Caco-2 (cell line): Measurements from ENCODE around the gene TMEM43. TPM values are rescaled to one million over a fixed set of nuclear protein-coding genes. Genes with fewer than 3 reads are reported as not detected.

Source experiments
- BruUV-seq: library from RNA; stranded (reverse); fragments of 400-500 nt; replicated peaks from 2 replicates; lab custom pipeline; 2021; lab: Mats Ljungman, UMichigan
- CTCF ChIA-PET: fragments of 300-600 bp; sonication (Branson Sonifier 250); formaldehyde crosslinking; loops from one replicate; lab custom pipeline; 2022; ENCODE audit warnings: antibody characterized with exemption; lab: Charles Lee
- POLR2A ChIA-PET: fragments of 300-600 bp; sonication (Branson Sonifier 250); formaldehyde crosslinking; loops from one replicate; lab custom pipeline; 2022; ENCODE audit warnings: antibody characterized with exemption; lab: Charles Lee
- DNase-seq, 2 experiments: peaks; one replicate each; pipeline versions ENCODE4 v3.0.0 to v3.0.0-alpha.2; 2020 to 2022
- H3K27me3 ChIP-seq: replicated peaks from 2 replicates; pipeline ENCODE4 v1.6.0; 2011; ENCODE audit warnings: low read length; ENCODE audit not compliant: control insufficient read depth, insufficient read depth
- H3K36me3 ChIP-seq: 2 replicates; pipeline ENCODE4 v1.5.1; 2011; ENCODE audit warnings: low read length; ENCODE audit not compliant: control insufficient read depth, insufficient read depth
- H3K4me1 ChIP-seq: fragments of 250-450 bp; sonication (Bioruptor Pico); 2 replicates; pipeline ENCODE4 v1.5.1; 2020; ENCODE audit warnings: mild to moderate bottlenecking
- H3K4me3 ChIP-seq: 2 replicates; pipeline ENCODE4 v1.5.1; 2011; ENCODE audit warnings: low read depth, mild to moderate bottlenecking, control low read depth, low read length
- H3K9me3 ChIP-seq: fragments of 250-450 bp; sonication (Bioruptor Pico); 2 replicates; pipeline ENCODE4 v1.5.1; 2020; ENCODE audit warnings: mild to moderate bottlenecking, moderate library complexity
- H3K27ac Mint-ChIP-seq: one replicate; pipeline ENCODE4 v1.8.0; 2022; ENCODE audit warnings: mixed read lengths; ENCODE audit not compliant: unreplicated experiment
- H3K27me3 Mint-ChIP-seq: one replicate; pipeline ENCODE4 v1.8.0; 2022; ENCODE audit warnings: mixed read lengths; ENCODE audit not compliant: insufficient read depth, unreplicated experiment
- H3K36me3 Mint-ChIP-seq: one replicate; pipeline ENCODE4 v1.8.0; 2022; ENCODE audit warnings: mild to moderate bottlenecking, mixed read lengths; ENCODE audit not compliant: insufficient read depth, unreplicated experiment
- H3K4me1 Mint-ChIP-seq: one replicate; pipeline ENCODE4 v1.8.0; 2022; ENCODE audit warnings: low read depth, mixed read lengths; ENCODE audit not compliant: unreplicated experiment
- H3K4me3 Mint-ChIP-seq: one replicate; pipeline ENCODE4 v1.8.0; 2022; ENCODE audit warnings: mild to moderate bottlenecking, moderate library complexity, mixed read lengths; ENCODE audit not compliant: unreplicated experiment
- H3K9me3 Mint-ChIP-seq: one replicate; pipeline ENCODE4 v1.8.0; 2022; ENCODE audit warnings: mixed read lengths; ENCODE audit not compliant: unreplicated experiment
- intact Hi-C: fragments of 100-400 bp; cut with micrococcal nuclease; formaldehyde crosslinking; loops from one replicate; pipeline ENCODE4 v1.10.0; 2022; ENCODE audit not compliant: unreplicated experiment
- total RNA-seq: library from RNA; stranded (reverse); gene quantifications from 2 replicates; pipeline ENCODE4 v1.2.3, GENCODE V29; 2022
- TF ChIP-seq, protein P1 (sequence below), 2 experiments: fragments of 200-600 bp in 1 of 2; IDR thresholded peaks; 1 replicate in 1 of 2; 2 replicates in 1 of 2; pipeline versions ENCODE4 v1.5.1 to v1.8.0; 2011 to 2022; ENCODE audit warnings: antibody characterized with exemption in 1 of 2, control low read depth in 1 of 2, inconsistent platforms in 1 of 2, low read depth in 1 of 2, low read length in 1 of 2, mild to moderate bottlenecking in 1 of 2, moderate library complexity in 1 of 2; ENCODE audit not compliant: insufficient read depth in 1 of 2, severe bottlenecking in 1 of 2, unreplicated experiment in 1 of 2

The TMEM43 gene
- total RNA-seq, 1 experiment from 2014 or later: 35.2 TPM

DNA sequence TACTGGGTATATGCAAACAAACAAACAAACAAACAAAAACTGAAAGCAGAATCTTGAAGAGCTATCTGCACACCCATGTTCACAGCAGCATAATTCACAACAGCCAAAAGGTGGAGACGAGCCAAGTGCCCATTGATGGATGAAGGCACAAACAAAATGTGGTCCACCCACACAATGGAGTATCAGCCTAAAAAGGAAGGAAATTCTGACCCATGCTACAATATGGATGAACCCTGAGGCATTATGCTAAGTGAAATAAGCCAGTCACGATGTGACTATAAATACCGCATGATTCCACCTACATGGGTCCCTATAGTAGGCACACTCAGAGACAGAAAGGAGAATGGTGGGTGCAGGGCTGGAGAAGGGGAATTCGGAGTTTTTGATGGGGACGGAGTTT lies 29.4 kb downstream of the TMEM43 start:
- no TSS peak for BruUV-seq
- H3K4me1 Mint-ChIP-seq: no peaks in the 10 kb centered on the region
- H3K4me1 ChIP-seq: no peaks in the 10 kb centered on the region
- H3K9me3 Mint-ChIP-seq: no peaks in the 10 kb centered on the region
- TF ChIP-seq, protein P1, sequence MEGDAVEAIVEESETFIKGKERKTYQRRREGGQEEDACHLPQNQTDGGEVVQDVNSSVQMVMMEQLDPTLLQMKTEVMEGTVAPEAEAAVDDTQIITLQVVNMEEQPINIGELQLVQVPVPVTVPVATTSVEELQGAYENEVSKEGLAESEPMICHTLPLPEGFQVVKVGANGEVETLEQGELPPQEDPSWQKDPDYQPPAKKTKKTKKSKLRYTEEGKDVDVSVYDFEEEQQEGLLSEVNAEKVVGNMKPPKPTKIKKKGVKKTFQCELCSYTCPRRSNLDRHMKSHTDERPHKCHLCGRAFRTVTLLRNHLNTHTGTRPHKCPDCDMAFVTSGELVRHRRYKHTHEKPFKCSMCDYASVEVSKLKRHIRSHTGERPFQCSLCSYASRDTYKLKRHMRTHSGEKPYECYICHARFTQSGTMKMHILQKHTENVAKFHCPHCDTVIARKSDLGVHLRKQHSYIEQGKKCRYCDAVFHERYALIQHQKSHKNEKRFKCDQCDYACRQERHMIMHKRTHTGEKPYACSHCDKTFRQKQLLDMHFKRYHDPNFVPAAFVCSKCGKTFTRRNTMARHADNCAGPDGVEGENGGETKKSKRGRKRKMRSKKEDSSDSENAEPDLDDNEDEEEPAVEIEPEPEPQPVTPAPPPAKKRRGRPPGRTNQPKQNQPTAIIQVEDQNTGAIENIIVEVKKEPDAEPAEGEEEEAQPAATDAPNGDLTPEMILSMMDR (IDR thresholded peaks at IDR 0.05; ENCODE audit: insufficient read depth in 1 of 2, low read depth in 1 of 2, low read length in 1 of 2, severe bottlenecking in 1 of 2, unreplicated experiment in 1 of 2): no peak
- H3K27me3 Mint-ChIP-seq: no peaks in the 10 kb centered on the region
- H3K27me3 ChIP-seq: no peaks in the 10 kb centered on the region
- peaks cover 5% of the 10 kb centered on the region for H3K36me3 ChIP-seq
- H3K4me3 ChIP-seq: no peak overlapping the region
- no peak overlapping the region for H3K27ac Mint-ChIP-seq
- intact Hi-C loops: no loop called here
- peaks cover 61% of the 10 kb centered on the region for H3K36me3 Mint-ChIP-seq
- ChIA-PET POLR2A (no interaction called here), CTCF (no interaction called here)
- H3K4me3 Mint-ChIP-seq: no peak overlapping the region
- H3K9me3 ChIP-seq: no peaks in the 10 kb centered on the region
- no peak for DNase-seq

DNA sequence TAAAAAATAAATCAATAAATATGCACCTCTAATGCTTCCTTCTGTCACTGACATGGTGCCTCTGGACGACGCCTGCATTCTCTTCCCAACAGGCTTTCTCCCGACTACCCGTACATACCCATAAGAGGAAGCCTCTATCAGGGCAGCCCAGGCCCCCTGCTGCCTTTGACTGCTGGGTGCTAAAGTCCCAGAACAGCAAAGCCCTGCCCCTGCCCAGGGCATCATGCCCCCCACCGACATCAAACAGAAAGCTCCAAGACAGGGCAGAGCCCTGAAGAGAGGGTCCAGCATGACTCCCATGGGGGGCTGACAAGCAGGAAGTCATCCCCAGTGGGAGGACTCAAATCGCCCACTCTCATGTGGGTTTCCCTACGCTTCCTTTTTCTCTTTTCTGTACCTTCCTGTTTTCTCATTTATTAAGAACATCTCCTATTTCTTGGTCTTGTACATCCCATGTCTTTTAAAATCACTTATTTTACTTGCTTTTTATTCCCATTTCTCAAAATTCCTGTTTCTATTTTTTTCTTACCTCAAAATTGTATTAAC lies 30.1 kb downstream of the TMEM43 start:
- no peaks in the 10 kb centered on the region for H3K4me1 ChIP-seq
- intact Hi-C loops: no loop called here
- H3K36me3 Mint-ChIP-seq: peaks cover 63% of the 10 kb centered on the region
- no peaks in the 10 kb centered on the region for H3K4me1 Mint-ChIP-seq
- H3K27me3 ChIP-seq: no peaks in the 10 kb centered on the region
- ChIA-PET CTCF (no interaction called here), POLR2A (no interaction called here)
- no peaks in the 10 kb centered on the region for H3K27me3 Mint-ChIP-seq
- TF ChIP-seq, protein P1 (IDR thresholded peaks at IDR 0.05; ENCODE audit: insufficient read depth in 1 of 2, low read depth in 1 of 2, low read length in 1 of 2, severe bottlenecking in 1 of 2, unreplicated experiment in 1 of 2): no peak
- DNase-seq: no peak
- H3K9me3 Mint-ChIP-seq: no peaks in the 10 kb centered on the region
- peaks cover 3% of the 10 kb centered on the region for H3K36me3 ChIP-seq
- no peak overlapping the region for H3K4me3 Mint-ChIP-seq
- BruUV-seq: no TSS peak
- H3K27ac Mint-ChIP-seq: no peak overlapping the region
- H3K4me3 ChIP-seq: no peak overlapping the region
- no peaks in the 10 kb centered on the region for H3K9me3 ChIP-seq

DNA sequence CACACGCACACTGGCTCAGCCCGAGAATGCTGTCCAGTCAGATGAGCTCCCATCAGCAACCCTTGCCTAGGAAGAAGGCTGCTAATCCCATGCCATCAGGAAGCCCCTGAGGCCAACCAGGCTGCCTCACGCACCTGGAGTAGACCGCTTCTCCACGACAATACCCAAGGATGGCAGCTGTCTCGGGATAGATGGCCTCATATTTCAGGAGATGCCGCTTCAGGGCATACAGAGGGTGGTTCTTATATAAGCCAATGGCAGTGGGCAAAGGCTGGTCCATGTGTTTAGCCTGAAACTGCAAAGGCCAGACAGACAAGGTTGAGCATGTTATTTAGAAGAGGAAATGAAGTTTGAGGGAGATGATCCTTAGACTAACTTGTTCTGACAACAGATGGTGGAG lies 31.3 kb downstream of the TMEM43 start:
- Histone ChIP-seq H3K36me3 (peaks cover 3% of the 10 kb centered on the region), H3K4me3 (no peak overlapping the region), H3K27me3 (no peaks in the 10 kb centered on the region), H3K4me1 (no peaks in the 10 kb centered on the region), H3K9me3 (peaks cover 3% of the 10 kb centered on the region)
- peaks cover 65% of the 10 kb centered on the region for H3K36me3 Mint-ChIP-seq
- POLR2A ChIA-PET: no interaction called here
- no peak overlapping the region for H3K4me3 Mint-ChIP-seq
- no peaks in the 10 kb centered on the region for H3K27me3 Mint-ChIP-seq
- no TSS peak for BruUV-seq
- no peaks in the 10 kb centered on the region for H3K4me1 Mint-ChIP-seq
- no peaks in the 10 kb centered on the region for H3K9me3 Mint-ChIP-seq
- no peak for DNase-seq
- CTCF ChIA-PET: no interaction called here
- TF ChIP-seq, protein P1 (IDR thresholded peaks at IDR 0.05; ENCODE audit: insufficient read depth in 1 of 2, low read depth in 1 of 2, low read length in 1 of 2, severe bottlenecking in 1 of 2, unreplicated experiment in 1 of 2): no peak
- H3K27ac Mint-ChIP-seq: no peak overlapping the region
- intact Hi-C loops: no loop called here
